IgD-negative memory B cell (primary cell): ENCODE results near the gene MYL12B. TPM values are rescaled to one million over a fixed set of nuclear protein-coding genes. Genes with fewer than 3 reads are reported as not detected.
"Not testable (repeated sequence)": the region's sequence is repeated elsewhere in the genome, so short reads cannot be mapped to it uniquely, and the experiment has no call there.

ENCODE experiments used
- H3K27ac Mint-ChIP-seq, 3 donors: one replicate each; pipeline ENCODE4 v1.8.0; 2020 to 2022; ENCODE audit warnings: mild to moderate bottlenecking in 3 of 3, mixed read lengths in 3 of 3, moderate library complexity in 1 of 3
- H3K27me3 Mint-ChIP-seq: one replicate; pipeline ENCODE4 v1.8.0; 2021; ENCODE audit warnings: mixed read lengths
- H3K36me3 Mint-ChIP-seq: one replicate; pipeline ENCODE4 v1.8.0; 2020; ENCODE audit warnings: mild to moderate bottlenecking, mixed read lengths
- H3K4me1 Mint-ChIP-seq, 3 donors: one replicate each; pipeline ENCODE4 v1.8.0; 2020 to 2022; ENCODE audit warnings: mixed read lengths in 3 of 3, mild to moderate bottlenecking in 1 of 3
- H3K4me3 Mint-ChIP-seq, 4 donors: one replicate each; pipeline ENCODE4 v1.8.0; 2020 to 2022; ENCODE audit warnings: mild to moderate bottlenecking in 4 of 4, mixed read lengths in 4 of 4, moderate library complexity in 3 of 4
- H3K9me3 Mint-ChIP-seq, 3 donors: one replicate each; pipeline ENCODE4 v1.8.0; 2020 to 2021; ENCODE audit warnings: mixed read lengths in 3 of 3, mild to moderate bottlenecking in 1 of 3
- polyA plus RNA-seq: library from polyadenylated mRNA; unstranded; fragments of 300-500 nt; fragmentation: Illumina TruSeq; gene quantifications from one replicate; pipeline ENCODE4 v1.2.3, GENCODE V29; 2021

MYL12B gene
- polyA plus RNA-seq, 1 donor from 2014 or later: 637 TPM

DNA sequence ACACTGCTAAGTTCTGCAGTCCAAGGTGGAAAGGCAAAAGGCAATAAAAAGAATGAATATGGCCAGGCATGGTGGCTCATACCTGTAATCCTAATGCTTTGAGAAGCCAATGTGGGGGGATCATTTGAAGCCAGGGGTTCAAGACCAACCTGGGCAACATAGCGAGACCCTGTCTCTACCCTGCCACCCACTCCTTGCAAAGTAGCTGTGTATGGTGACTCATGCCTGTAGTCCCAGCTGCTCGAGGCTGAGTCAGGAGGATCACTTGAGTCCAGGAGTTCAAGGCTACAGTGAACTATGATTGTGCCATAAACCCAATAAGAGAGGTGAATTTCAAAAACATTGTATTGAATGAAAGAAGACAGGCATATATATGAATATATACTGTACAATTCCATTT, 2.4 kb downstream of the MYL12B start:
- Mint-ChIP-seq H3K4me3 (peak overlapping the region in 3 of 4 donors; percentile 49 to 94 (median 61)), H3K4me1 (peaks cover 63 to 74% (median 72%) of the 10 kb centered on the region in 3 donors), H3K27ac (peak overlapping the region in 1 of 3 donors; percentile 15), H3K27me3 (no peaks in the 10 kb centered on the region), H3K36me3 (peaks cover 2% of the 10 kb centered on the region), H3K9me3 (no peaks in the 10 kb centered on the region)

DNA sequence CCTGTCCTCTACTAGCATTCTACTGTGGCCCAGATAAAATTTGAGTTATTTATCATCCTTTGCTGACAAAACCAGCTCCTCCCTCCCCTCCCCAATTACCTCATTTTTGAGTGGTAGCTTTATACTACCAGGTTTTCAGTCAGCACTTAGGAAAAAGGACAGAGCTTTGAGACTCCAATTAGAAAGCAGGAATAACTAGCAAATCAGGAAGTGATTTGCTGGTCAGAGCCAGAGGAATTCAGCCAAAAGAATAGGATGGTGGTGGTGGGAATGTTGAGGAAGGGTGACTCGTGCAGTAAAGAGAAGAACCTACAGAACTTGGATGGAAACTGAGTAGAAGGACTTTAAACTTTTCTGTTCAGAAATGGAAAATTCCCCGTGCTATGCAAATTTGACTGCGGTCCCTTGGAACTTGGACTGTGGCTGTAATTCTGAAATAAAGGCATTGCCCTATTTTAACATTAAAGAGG, 3.7 kb downstream of the MYL12B start:
- H3K4me3 Mint-ChIP-seq: peak overlapping the region in 3 of 4 donors; percentile 12 to 47 (median 13)
- no peaks in the 10 kb centered on the region for H3K9me3 Mint-ChIP-seq
- H3K4me1 Mint-ChIP-seq: peaks cover 68 to 84% (median 79%) of the 10 kb centered on the region in 3 donors
- no peaks in the 10 kb centered on the region for H3K27me3 Mint-ChIP-seq
- peaks cover 2% of the 10 kb centered on the region for H3K36me3 Mint-ChIP-seq
- peak overlapping the region; percentile 31 to 59 (median 48) for H3K27ac Mint-ChIP-seq

DNA sequence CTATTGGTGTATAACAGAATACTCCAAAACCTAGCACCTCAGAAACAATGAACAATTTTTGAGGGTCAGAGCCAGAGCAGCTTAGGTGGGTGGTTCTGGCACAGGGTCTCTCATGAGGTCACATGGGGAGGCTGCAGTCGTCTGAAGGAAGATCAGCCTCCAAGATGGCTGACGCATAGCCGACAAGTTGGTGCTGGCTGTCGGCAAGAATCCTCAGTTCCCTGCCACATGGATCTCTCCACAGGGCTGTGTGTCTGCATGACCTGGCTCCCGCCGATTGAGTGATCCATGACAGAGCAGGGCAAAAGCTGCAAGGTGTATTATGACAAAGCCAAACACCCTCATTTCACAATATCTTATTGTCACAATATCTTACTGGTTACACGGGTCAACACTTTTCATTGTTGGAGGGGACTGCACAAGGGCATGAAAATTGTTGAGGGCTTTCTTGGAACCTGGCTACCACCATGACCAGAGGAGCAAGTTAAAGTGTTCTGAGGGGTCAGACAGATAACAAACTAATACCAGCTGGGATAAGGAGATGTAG, 4.2 kb downstream of the MYL12B start:
- Mint-ChIP-seq H3K4me3 (peak overlapping the region in 3 of 4 donors; percentile 1 to 73 (median 13)), H3K9me3 (no peaks in the 10 kb centered on the region), H3K36me3 (no peaks in the 10 kb centered on the region), H3K4me1 (peaks cover 68 to 81% (median 78%) of the 10 kb centered on the region in 3 donors), H3K27me3 (no peaks in the 10 kb centered on the region), H3K27ac (peak overlapping the region in 2 of 3 donors; percentile 31 to 59)

DNA sequence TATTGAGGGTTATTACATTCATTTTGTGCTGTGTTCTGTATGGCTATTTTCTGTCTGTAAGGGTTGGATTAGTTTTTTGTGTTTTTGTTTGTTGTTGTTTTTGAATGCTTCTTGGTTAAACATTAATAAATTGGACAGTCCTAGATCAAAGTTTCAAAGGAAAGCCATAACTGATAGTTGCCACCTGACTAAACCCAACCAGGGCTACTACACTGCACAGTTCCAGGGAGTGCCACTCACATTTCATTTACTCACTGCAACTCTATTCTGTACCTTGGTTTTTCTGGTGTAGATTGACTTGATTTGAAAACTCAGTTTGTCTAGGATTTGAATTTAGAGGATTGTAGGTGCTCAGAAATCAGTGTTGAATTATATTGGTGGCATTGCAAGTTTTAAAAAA, 6.4 kb downstream of the MYL12B start:
- Mint-ChIP-seq H3K4me3 (peak overlapping the region in 2 of 4 donors; percentile 11 to 42), H3K27ac (peak overlapping the region in 1 of 3 donors; percentile 33), H3K27me3 (no peaks in the 10 kb centered on the region), H3K9me3 (no peaks in the 10 kb centered on the region), H3K36me3 (no peaks in the 10 kb centered on the region), H3K4me1 (peaks cover 67 to 73% (median 70%) of the 10 kb centered on the region in 3 donors)

DNA sequence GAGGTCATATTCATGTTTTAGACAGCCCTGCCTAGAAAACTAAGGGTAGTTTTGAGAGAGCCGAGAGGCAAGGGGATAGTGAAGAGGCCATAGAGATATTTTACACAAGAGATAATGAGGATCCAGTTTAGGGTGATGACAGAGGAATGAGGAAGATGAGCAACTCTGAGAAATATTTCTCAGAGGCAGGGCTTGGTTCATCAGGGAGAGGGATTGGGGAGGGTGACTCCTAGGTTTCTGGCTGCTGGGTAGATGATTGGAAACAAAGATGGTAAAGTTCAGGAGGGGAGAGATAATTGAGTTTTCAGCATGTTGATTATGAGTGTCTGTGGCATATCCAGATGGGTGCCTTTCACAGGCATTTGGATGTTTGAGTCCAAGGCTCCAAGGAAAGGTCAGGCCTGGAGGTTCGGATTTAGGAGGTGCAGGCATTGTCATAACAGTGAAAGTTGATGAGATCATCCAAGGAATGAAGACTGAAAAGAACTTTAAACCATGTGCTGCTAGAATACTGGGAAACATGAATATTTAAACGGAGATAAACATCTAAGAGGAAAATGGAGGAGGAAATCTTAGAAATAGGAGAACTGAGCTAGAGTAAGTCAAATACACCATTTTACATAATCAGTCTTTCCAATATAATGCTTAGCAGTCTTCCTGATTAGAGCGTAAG, 7.4 kb downstream of the MYL12B start:
- H3K4me1 Mint-ChIP-seq: peaks cover 59 to 65% (median 60%) of the 10 kb centered on the region in 3 donors

DNA sequence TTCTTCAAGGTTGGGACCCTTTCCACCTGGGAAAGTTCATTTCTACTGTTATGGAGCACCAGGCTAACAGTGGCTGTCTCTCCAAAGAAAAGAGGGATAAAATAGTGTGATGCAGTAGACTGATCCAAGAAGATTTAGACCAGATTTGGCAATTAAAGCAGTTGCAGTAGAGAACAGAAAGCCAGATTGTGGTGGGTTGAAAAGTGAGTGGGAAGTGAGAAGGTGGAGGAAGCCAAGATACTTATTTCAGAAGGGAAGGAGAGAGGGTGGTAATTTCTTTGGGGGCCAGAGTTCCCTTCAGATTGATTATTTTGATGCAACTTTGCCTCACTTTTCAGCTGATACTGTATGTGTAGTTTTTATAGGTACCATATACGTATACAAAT, 8.0 kb downstream of the MYL12B start:
- Mint-ChIP-seq H3K4me1 (peaks cover 54 to 60% (median 55%) of the 10 kb centered on the region in 3 donors), H3K9me3 (no peaks in the 10 kb centered on the region), H3K36me3 (no peaks in the 10 kb centered on the region), H3K27ac (peak overlapping the region in 1 of 3 donors; percentile 44), H3K4me3 (no peak overlapping the region), H3K27me3 (no peaks in the 10 kb centered on the region)

More for the DNA sequence above, 7.4 kb downstream of the MYL12B start:
- Mint-ChIP-seq H3K27ac (peak overlapping the region in 2 of 3 donors; percentile 26 to 73), H3K4me3 (peak overlapping the region in 1 of 4 donors; percentile 68), H3K36me3 (no peaks in the 10 kb centered on the region), H3K27me3 (no peaks in the 10 kb centered on the region), H3K9me3 (no peaks in the 10 kb centered on the region)

DNA sequence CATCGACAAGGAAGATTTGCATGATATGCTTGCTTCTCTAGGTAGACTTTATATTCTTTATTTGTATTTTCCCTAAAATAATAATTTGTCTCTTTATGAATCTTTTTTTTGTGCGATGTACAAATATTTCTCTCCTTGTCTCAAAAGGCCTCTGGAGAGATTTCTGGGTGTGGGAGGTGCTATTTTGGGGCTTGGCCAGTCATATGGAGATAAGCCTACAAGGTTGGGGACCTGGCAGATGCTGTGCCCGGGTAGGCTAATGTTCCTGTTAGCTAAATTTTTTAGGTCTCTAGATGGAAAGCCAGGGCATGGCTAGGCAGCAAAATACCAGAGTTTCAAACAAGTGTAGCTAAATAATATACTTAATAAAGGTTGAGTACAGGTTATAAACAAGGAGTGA, 11.1 kb downstream of the MYL12B start:
- H3K4me1 Mint-ChIP-seq: peaks cover 39 to 42% (median 41%) of the 10 kb centered on the region in 3 donors

DNA sequence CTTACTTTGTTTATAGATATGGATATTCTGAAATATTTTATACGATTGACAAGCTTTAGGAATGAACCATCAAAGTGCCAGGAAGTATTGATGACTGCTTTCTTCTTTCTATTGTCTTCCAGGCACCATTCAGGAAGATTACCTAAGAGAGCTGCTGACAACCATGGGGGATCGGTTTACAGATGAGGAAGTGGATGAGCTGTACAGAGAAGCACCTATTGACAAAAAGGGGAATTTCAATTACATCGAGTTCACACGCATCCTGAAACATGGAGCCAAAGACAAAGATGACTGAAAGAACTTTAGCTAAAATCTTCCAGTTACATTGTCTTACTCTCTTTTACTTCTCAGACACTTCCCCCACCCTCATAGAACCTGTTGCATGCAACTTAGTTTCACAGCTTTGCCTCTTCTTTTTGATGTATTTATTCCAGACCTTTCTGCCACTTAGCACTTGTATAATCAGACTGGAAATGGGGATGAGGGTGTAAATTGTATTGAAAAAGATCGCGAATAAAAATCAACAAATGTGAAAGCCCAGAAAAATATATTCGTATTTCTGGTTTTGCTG, 15.8 kb downstream of the MYL12B start:
- Mint-ChIP-seq H3K27ac (peak overlapping the region in 2 of 3 donors; percentile 10 to 48), H3K4me1 (peaks cover 23 to 36% (median 33%) of the 10 kb centered on the region in 3 donors), H3K4me3 (peak overlapping the region in 2 of 4 donors; percentile 4 to 82)
- not testable (repeated sequence) for H3K27me3 Mint-ChIP-seq, H3K36me3 Mint-ChIP-seq, H3K9me3 Mint-ChIP-seq

More for the DNA sequence above, 11.1 kb downstream of the MYL12B start:
- Mint-ChIP-seq H3K4me3 (no peak overlapping the region), H3K36me3 (no peaks in the 10 kb centered on the region), H3K27me3 (no peaks in the 10 kb centered on the region), H3K27ac (no peak overlapping the region), H3K9me3 (no peaks in the 10 kb centered on the region)

DNA sequence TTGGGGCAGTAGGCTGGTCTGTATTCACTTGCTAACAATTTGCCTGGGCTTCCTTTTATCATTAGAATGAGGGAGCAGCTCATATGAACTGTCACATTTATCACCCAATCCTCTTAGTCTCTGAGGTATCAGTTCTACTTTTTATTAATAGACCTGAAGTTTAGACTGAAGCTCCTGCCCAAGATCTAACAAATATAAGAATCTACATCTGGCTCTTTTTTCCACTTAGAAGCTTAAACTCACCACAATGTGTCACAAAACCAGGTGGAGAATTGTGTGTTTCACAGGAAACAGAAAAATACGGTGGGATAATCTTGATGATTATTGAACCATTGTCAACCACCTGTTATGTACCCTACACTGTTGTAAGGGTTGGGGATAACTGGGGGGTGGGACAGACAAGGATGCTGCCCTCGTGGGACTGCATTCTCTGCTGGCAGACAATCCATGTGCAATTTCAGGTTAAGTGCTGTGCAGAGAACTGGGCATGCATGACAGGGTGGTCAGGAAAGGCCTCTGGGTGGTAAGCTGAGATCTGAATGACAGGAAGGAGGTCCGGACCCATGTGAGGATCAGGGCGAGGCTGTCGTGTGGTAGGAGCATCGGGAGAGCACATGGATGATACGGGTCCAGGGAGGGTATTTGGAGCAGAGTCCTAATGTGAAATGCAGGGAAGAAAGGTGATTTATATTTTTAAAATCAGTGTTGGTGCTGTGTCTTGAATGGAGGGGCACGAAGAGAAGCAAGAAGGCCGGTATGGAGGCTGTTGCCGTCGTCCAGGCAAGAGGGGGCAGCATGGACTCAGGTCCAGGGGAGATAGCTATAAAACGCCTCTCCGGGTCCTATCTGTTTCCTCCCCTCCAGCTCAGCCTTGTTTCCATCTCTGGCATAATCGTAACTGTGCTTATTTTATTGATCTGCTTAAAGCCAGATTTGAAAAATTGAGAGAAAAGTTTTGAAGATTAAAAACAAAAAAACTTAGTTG, 17.6 kb downstream of the MYL12B start:
- Mint-ChIP-seq H3K36me3 (no peaks in the 10 kb centered on the region), H3K4me1 (peaks cover 23 to 36% (median 33%) of the 10 kb centered on the region in 3 donors), H3K27ac (peak overlapping the region; percentile 9 to 76 (median 70)), H3K9me3 (no peaks in the 10 kb centered on the region), H3K4me3 (peak overlapping the region in 2 of 4 donors; percentile 44 to 81), H3K27me3 (no peaks in the 10 kb centered on the region)

DNA sequence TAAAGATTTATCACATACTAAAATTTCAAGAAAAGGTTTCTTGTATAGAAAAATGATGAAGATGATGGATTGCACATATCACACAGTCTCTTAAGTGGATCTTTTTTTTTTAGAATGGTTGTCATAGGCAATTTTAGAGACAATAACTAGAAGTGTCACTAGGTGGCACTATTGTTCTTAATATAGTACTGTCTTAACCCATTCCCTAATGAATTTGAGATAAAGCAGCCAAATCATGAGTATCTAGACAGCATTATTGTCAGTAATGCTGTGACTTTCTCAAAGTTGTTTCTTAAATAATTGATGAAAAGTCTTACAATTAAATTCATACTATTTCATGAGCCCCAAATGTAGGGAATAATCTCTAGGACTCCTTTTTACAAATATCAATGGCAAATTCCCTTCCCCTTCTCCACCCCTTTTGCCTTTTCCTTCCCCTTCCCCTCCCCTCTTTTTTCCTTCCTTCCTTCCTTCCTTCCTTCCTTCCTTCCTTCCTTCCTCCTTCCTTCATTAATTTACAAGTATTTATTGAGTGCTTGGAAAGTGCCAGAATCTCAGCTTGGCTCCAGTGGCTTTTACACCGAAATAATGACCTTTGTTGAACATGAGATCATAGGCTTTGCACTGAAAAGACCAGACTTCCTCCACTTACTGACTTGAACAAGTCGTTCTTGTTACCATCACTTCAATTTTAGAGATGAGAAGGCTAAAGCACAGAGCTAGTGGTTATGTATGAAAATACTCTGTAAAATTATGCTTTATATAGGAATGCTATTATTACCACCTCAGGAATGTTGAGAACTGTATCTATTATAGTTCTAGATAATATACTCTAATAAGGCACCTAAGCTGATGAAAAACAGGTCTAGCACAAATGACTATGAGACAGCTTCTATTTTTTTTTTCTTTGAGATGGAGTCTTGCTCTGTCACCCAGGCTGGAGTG, 19.8 kb downstream of the MYL12B start:
- Mint-ChIP-seq H3K4me3 (no peak overlapping the region), H3K4me1 (peaks cover 23 to 36% (median 33%) of the 10 kb centered on the region in 3 donors), H3K27ac (no peak overlapping the region), H3K9me3 (peaks cover 3 to 13% (median 9%) of the 10 kb centered on the region in 3 donors), H3K27me3 (no peaks in the 10 kb centered on the region), H3K36me3 (no peaks in the 10 kb centered on the region)

DNA sequence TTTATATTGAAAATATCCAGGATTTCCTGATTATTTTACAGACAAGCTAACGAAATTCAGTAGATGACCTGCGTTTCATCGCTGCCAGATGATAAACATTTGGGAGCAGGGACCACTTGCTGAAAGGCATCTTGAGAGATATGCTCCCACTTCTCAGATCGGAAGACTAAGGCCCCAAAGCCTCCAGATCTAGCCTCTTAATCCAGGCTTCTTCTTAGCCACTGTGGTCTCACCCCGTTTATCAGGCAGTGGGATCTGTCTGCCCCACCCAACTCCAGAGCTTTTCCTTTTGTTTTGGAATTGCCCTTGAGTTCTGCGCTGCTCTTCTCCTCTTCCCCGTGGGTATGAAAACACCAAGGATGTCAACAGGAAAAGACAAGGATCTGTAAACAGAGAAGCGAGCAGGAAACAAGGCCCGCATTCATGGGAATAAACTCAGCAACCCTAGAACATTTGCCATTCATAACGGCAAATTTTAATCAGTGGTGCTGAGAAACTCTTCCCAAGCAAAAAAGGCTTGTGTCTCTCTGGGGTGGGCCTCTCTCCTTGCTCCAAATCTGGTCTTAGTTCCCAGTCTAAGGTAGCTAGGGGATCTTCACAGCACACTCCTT, 21.4 kb downstream of the MYL12B start:
- H3K4me3 Mint-ChIP-seq: no peak overlapping the region
- H3K27ac Mint-ChIP-seq: no peak overlapping the region
- H3K27me3 Mint-ChIP-seq: no peaks in the 10 kb centered on the region
- H3K9me3 Mint-ChIP-seq: peaks cover 3 to 22% (median 9%) of the 10 kb centered on the region in 3 donors
- peaks cover 16 to 23% (median 22%) of the 10 kb centered on the region in 3 donors for H3K4me1 Mint-ChIP-seq
- no peaks in the 10 kb centered on the region for H3K36me3 Mint-ChIP-seq

DNA sequence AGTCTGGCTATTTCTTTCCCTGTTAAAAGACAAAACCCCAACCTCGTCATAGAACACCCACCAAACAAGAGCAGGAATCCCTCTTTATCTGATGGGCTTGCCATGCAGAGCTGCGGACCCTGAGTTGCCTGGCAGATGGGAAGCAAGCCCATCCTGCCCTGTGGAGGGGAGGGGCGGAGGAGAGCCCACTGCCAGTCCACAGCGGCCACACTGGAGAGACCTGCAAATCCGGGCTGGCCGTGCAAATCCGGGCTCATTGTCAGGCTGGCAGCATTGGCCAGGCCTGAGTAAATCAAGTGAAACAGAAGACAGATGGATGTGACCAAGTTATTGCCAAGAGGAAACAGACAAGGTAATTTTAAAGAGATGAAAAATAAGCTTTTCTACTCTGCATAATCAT, 22.0 kb downstream of the MYL12B start:
- peaks cover 15 to 19% (median 16%) of the 10 kb centered on the region in 3 donors for H3K4me1 Mint-ChIP-seq
- H3K27ac Mint-ChIP-seq: no peak overlapping the region
- no peaks in the 10 kb centered on the region for H3K36me3 Mint-ChIP-seq
- H3K9me3 Mint-ChIP-seq: peaks cover 3 to 22% (median 9%) of the 10 kb centered on the region in 3 donors
- H3K27me3 Mint-ChIP-seq: no peaks in the 10 kb centered on the region
- no peak overlapping the region for H3K4me3 Mint-ChIP-seq

DNA sequence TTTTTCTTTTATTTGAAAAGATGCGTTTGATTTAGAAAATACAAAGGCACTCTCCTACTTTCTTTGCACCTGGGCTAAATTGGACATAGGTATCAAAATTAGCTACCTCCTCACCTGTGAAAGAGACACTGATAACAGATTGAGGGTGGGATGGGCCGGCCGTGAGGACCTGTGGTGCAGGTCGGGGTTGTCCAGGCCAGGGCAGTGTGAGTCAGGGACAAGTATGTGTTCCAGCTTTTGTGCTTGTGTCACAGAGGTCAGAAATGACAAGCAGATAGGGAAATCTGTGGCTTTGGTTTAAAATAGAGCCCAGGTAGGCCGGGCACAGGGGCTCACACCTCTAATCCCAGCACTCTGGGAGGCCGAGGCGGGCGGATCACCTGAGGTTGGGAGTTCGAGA, 22.6 kb downstream of the MYL12B start:
- no peaks in the 10 kb centered on the region for H3K36me3 Mint-ChIP-seq
- peaks cover 3 to 22% (median 9%) of the 10 kb centered on the region in 3 donors for H3K9me3 Mint-ChIP-seq
- no peak overlapping the region for H3K27ac Mint-ChIP-seq
- H3K4me1 Mint-ChIP-seq: peaks cover 10 to 13% (median 12%) of the 10 kb centered on the region in 3 donors
- H3K27me3 Mint-ChIP-seq: no peaks in the 10 kb centered on the region
- H3K4me3 Mint-ChIP-seq: no peak overlapping the region
